ENCODE measurements around the gene CADPS. TPM values are rescaled to one million over a fixed set of nuclear protein-coding genes. Genes with fewer than 3 reads are reported as not detected.

The CADPS gene
- total and polyA plus RNA-seq, 8 donors, result 16.1 to 112 (median 26.0) TPM

- no peaks in the 10 kb centered on the region for H3K4me1 ChIP-seq
- no peak overlapping the region for H3K4me3 ChIP-seq
- intact Hi-C loops (cut with DNase I), result no loop called here
- H3K9me3 ChIP-seq, result no peaks in the 10 kb centered on the region
- no peak for DNase-seq
- H3K27me3 ChIP-seq, result no peaks in the 10 kb centered on the region
- no peak overlapping the region for H3K27ac ChIP-seq
- no peak for TF ChIP-seq CTCF (IDR thresholded peaks at IDR 0.05)
- FAIRE-seq, result no peak
- ATAC-seq, result no peak
- H3K36me3 ChIP-seq, result no peaks in the 10 kb centered on the region
- 18 to 28% methylated on average over 2 of the region's 2 CpGs for whole genome bisulfite sequencing, 2 donors
These were observed 220.0 kb downstream of the CADPS start for GRCh38 chr3:62655056-62655690.

GRCh38 chr3:62653796-62654195 lies 221.4 kb downstream of the CADPS start:
- no peaks in the 10 kb centered on the region for H3K9me3 ChIP-seq
- WGBS, 2 donors, result 62 to 66% methylated on average over 7 of the region's 7 CpGs
- DNase-seq (no peak), ATAC-seq (no peak), FAIRE-seq (no peak)
- no peak for TF ChIP-seq CTCF (IDR thresholded peaks at IDR 0.05)
- H3K27me3 ChIP-seq, result no peaks in the 10 kb centered on the region
- intact Hi-C loops (cut with DNase I), result no loop called here
- no peaks in the 10 kb centered on the region for H3K4me1 ChIP-seq
- no peak overlapping the region for H3K4me3 ChIP-seq
- H3K27ac ChIP-seq, result no peak overlapping the region
- no peaks in the 10 kb centered on the region for H3K36me3 ChIP-seq

- FAIRE-seq, result no peak
- 55 to 71% methylated on average over 1 of the region's 1 CpG for WGBS, 2 donors
- Histone ChIP-seq H3K27ac (no peak overlapping the region), H3K27me3 (no peaks in the 10 kb centered on the region), H3K4me1 (no peaks in the 10 kb centered on the region), H3K36me3 (no peaks in the 10 kb centered on the region), H3K4me3 (no peak overlapping the region), H3K9me3 (no peaks in the 10 kb centered on the region)
- DNase-seq, result no peak
- intact Hi-C loops (cut with DNase I), result no loop called here
- ATAC-seq, result no peak
- TF ChIP-seq CTCF (IDR thresholded peaks at IDR 0.05), result no peak
These were observed 227.5 kb downstream of the CADPS start for GRCh38 chr3:62647711-62648110.

GRCh38 chr3:62644493-62644892 lies 230.7 kb downstream of the CADPS start:
- FAIRE-seq (no peak), ATAC-seq (no peak), DNase-seq (no peak)
- H3K4me3 ChIP-seq, result no peak overlapping the region
- intact Hi-C loops (cut with DNase I), result no loop called here
- no peak for TF ChIP-seq CTCF (IDR thresholded peaks at IDR 0.05)
- no peaks in the 10 kb centered on the region for H3K36me3 ChIP-seq
- WGBS, 2 donors, result 94 to 100% methylated on average over 1 of the region's 1 CpG
- no peak overlapping the region for H3K27ac ChIP-seq
- no peaks in the 10 kb centered on the region for H3K9me3 ChIP-seq
- no peaks in the 10 kb centered on the region for H3K4me1 ChIP-seq
- H3K27me3 ChIP-seq, result no peaks in the 10 kb centered on the region

GRCh38 chr3:62638316-62638715 lies 236.9 kb downstream of the CADPS start:
- WGBS, 2 donors, result 29 to 31% methylated on average over 2 of the region's 2 CpGs
- FAIRE-seq (no peak), ATAC-seq (no peak), DNase-seq (no peak)
- Histone ChIP-seq H3K36me3 (no peaks in the 10 kb centered on the region), H3K4me1 (no peaks in the 10 kb centered on the region), H3K27ac (no peak overlapping the region), H3K27me3 (no peaks in the 10 kb centered on the region), H3K9me3 (no peaks in the 10 kb centered on the region), H3K4me3 (no peak overlapping the region)
- intact Hi-C loops (cut with DNase I), result no loop called here
- no peak for TF ChIP-seq CTCF (IDR thresholded peaks at IDR 0.05)
